Activated CD8-positive, alpha-beta memory T cell treated with anti-CD3 and anti-CD28 coated beads for 48 hours (primary cell): ENCODE results near the gene MAGI2.
"Not testable (repeated sequence)": the region's sequence is repeated elsewhere in the genome, so short reads cannot be mapped to it uniquely, and the experiment has no call there.

Experiments
- DNase-seq, 3 experiments: peaks; one replicate each; pipeline ENCODE4 v3.0.0-alpha.2; 2020; ENCODE audit warnings: low read depth in 2 of 3, low spot score in 2 of 3

Gene MAGI2

DNA sequence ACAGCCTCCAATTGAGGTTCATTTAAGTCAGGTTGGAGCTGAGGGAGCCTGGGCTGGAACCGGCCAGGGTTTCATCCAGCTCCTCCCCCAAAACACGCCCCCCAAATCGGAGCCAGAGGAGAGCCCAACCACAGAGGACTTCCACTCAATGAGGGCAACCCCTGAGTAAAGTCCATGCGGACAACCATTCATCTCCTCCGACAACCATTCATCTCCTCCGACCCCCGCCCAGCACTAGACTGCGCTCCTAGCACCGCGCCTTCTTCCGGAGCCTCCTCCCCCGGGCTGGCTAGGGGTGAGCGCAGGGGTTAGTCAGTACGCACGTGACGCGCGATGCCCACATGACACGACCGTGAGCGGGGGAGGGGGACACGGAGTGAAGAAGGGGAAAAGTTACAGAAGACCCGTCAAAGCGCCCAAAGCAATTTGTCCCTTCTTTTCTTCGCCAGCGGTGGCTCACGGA lies 1.4 kb downstream of the MAGI2 start:
- DNase-seq, result no peak

DNA sequence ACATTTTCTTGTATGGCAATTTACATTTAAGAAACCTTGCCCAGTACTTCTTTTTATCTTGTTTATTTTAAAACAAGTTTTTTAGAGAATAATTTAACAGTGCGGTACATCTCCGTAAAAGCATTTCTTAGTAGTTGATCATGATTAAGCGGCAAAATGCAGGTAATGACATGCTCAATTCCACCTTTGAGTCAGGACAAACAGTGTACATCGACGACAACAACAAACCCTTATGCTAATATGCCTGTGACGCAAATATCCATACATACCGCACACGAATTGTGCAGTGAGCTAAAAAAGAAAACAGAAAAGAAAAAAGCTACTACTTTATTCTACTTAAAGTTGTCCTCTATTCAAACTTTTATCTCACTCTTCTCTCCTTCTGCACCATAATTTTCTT lies 1.9 kb downstream of the MAGI2 start:
- no peak for DNase-seq

DNA sequence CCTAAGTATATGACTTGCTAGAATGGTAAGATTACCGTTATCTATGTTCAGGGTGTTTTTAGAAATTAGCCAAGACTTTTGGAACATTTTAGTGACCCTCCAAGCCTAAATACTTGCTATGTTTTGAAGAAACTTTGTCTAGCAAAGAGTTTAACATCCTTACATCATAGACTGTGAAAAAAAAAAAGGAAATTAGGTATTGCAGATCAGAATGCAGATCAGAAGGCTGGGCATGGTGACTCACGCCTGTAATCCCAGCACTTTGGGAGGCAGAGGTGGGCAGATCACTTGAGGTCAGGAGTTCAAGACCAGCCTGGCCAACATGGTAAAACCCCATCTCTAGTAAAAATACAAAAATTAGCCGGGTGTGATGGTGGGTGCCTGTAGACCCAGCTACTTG lies 10.7 kb downstream of the MAGI2 start:
- DNase-seq, result not testable (repeated sequence)

DNA sequence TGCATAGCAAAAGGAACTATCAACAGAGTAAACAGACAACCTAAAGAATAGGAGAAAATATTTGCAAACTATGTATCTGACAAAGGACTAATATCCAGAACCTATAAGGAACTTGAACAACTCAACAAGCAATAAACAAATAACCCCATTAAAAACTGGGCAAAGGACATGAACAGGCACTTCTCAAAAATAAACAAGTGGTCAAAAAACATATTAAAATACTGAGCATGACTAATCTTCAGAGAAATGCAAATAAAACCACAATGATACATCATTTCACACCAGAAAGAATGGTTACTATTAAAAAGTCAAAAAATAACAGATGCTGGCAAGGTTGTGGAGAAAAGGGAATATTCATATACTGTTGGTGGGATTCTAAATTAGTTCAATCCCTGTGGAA lies 17.1 kb downstream of the MAGI2 start:
- DNase-seq, result no peak

DNA sequence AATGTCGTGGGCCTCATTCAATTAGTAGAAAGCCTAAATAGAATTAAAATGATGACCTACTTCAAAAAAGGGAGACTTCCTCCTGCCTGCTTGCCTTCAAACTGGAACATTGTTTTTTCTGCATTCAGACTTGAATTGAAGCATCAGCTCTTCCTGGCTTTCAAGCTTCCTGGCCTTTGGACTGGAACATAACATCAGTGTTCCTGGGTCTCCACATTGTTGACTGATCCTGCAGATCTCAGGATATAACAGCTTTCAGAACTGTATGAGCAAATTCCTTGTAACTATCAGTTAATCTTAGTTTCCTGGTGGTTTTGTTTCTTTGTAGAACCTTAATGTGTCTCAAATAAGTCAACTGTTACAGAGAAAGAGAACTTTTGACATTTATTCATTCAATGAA lies 18.6 kb downstream of the MAGI2 start:
- no peak for DNase-seq

DNA sequence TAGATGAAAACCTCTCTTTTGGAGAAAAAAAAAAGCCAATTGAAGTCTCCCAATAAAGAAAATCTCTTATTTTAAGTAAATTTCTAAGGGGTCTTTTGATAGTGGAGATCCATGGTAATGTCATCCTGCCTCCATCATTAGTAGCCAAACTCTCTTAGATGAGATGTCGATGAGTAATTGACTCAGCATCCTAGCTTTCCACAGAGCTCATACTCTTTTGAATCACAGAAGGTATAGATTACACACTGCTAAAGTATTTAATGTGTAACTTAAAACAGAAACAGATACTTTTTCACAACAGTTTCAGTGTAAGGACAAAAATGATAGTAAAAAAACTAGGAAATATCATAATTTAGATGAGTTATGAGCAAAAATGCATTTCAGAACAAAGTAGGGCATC lies 19.4 kb downstream of the MAGI2 start:
- DNase-seq, result no peak

DNA sequence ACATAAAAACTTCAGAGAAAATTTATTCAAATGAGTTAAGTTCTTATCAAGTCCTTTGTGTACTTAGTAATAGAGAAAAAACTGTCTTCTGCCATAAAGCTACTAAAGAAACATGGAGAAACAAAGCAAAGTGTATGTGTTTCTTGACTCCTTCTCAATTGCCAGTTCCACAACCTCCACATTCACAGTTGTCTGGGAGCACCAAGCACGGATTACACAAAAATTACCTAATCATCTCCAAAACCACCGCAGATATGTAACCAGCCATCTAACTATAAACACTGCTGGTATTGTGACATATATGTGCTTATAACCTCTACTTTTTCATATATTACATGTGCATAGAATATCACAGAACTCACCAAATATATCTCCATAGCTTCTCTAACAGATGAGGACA lies 23.1 kb downstream of the MAGI2 start:
- no peak for DNase-seq

DNA sequence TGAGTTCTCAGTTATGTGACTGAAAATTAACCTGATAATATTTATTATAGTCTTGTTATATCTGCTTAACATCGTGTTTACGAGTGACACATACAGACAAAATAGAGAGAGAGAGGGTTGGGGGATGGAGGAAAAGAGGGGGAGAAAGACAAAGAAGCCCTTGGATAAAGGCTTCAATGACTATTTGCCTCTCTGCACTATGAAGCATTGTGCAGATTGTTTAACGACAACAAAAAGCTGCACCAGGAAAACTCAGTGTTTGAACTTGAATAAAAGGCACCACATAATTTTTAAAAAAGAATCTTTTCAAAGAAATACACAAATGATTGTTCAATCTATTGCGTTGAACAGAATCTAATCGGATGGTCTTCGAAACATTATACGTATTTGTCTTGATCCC lies 27.8 kb downstream of the MAGI2 start:
- no peak for DNase-seq

DNA sequence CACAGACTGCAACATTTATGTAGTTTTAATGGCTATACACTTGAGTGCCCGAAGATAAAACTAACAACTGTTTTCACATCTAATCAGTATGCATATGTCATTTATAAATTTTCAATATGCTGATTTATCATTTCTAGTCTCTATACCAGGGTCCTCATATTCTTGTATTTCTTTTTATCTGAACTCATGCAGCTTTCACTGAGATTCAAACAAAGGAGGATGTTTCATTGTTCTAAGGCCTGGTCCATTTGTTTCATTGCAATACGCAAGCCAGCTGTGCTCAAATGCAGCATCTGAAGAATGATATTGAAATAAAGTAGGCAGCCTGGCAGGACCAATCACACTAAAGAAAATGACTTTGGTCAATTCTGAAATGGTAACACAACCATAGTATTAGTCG lies 31.7 kb downstream of the MAGI2 start:
- no peak for DNase-seq

DNA sequence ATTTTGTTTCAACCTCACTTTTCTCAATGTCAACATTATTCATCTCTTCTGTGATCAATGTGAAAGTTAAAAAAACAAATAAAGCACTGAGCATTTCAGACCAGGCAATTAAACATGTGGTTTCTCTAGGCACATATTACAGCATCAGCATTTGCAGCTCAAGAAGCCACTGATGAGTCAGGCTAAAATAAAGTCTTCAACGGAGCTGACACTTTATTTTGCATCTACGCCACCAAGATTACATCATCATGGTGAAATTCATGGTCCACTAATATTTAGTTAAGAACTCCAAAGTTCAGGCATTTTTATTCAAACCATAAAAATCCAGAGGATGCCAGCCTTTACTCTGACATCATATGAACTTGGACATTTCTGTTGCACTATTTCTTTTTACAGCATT lies 33.0 kb downstream of the MAGI2 start:
- DNase-seq, result no peak

DNA sequence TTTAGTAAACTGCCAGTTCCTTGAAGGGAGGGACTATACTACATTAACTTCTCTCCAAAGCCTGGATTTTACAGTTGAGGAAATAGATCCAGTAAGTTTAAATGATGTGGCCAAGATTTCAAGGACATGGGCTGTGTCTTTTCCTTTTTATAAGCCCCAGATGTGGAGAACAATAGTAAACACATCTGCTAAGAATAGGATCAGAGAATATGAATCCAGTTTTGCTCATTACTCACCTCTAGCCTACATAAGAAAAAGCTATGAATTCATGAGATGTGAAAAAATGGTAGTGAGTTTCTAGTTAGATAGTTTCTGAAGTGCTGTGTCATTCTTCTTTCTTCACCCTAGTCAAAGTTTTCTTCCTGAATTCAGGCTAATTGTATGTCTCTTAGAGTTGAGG lies 38.6 kb downstream of the MAGI2 start:
- no peak for DNase-seq

DNA sequence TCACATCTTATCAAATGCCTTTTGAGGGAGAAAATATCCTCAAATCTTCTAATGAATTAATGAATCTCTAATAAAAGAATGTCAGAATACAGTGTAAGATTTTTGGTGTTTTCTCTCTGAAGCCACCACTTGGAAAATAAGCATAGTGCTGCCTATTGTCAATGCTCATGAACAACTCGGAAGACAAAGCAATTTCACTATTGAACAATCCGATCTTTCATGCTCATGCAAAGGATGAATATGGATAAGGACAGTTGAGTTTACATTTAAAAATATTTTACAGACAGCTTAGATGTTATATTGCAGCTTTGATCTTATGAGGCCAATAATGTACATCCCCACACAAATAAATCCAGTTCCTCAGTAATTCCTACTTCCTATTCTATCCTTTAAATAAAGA lies 40.6 kb downstream of the MAGI2 start:
- no peak for DNase-seq

DNA sequence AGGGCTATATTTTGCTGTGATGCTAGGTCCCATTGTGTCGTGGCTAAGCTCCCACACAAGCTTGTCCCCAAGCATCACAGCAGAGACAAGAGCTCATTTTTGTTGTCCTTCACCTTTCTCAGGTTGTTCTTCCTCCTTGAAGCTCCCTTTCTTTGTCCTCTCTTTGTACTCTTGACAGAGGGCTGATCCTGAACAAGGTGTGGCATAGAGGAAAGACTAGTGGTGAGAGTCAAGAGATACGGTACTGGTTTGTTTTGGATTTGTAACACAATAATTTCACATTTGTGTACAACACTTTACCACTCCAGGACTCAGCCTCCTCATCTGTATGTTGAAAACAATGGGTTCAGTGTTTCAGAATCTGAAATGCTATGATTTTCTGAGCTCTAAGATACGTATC lies 41.0 kb downstream of the MAGI2 start:
- no peak for DNase-seq

DNA sequence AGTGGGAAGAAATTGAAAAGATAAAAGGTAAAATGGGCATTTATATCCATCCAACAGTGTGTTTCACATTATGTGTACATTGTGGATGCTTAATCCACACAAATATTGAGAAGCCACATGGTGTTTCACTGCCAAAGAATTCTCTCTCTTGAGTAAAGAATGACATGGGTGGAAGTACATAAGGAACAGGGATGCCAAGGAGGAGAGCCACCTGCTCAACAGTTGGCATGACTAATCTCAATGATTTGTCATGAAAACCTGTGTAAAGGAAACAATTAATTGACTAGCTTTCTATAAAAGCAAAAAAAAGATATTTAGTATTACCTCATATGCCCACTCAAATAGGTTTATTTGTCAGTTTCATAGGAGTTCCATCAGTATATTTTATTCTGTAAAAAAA lies 43.1 kb downstream of the MAGI2 start:
- DNase-seq, result no peak

DNA sequence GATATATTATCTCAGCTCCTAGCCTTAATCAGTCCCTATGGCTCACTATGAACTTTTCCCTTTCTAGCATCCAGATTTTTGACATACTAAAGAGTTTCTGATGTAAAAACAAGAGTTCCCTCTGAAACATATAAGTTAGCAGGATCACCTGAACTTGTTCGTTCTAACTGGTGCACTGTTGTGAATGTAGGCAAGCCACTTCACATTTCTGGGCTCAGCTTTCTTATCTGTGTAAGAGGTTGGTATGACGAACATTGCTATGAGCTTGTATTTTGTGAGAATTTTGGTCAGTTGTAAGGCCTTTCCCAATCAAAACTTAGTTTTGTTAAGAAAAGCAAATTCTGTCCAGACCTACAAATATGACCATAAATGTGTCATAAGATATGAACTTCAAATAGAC lies 46.1 kb downstream of the MAGI2 start:
- DNase-seq, result no peak

DNA sequence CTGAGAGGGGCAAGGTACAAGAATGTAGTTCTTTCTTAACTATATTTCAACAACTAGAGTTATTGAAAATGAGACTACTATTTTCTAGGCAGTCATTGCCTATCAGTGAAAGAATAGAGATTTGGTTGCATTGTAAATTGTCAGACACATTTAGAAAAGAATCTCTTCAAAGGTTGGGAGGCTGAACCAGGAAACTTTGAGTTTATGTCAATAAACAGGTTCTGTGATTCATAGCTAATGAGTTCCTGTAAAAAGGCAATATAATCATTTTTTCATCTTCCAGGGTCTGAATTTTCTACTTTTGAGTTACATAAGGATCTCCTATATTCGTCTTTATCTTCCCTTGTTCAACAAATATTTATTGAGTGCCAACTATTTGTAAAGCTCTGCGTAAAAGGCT lies 47.1 kb downstream of the MAGI2 start:
- no peak for DNase-seq

DNA sequence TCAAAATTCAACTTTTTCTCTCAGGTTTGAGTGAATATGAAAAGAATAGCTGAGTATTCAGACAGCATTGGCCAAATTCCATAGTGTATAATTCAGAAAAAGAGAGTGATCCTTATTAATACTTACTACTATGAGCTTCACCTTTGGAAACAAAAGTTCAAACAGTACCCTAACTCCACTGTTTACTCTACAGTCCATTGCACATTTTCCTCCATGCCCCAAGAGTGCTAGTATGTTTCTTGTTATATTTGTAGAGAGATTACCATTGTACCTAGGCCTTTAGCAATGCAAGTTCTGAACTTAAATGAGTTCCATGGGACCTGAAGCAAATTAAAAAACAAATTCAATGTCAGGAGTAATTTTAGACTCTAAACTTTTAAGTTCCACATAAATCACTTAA lies 48.1 kb downstream of the MAGI2 start:
- no peak for DNase-seq

DNA sequence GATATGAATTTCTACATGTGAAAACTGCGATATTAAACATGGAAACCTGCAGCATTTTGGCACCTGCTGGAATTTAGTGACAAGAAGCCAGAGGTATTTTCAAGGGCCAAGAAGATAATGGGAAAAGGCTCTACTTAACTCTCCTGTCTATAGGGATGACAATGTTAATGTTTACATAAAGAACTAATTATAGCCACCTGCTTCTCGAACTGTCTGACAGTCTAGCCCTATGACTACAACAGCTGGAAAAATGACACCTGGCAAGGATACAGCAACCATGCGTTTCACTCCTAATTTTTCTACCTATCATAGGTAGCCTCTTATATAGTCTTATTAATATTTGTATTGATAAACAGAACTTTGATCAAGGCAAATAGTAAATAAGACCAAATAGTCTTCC lies 49.6 kb downstream of the MAGI2 start:
- DNase-seq, result no peak

DNA sequence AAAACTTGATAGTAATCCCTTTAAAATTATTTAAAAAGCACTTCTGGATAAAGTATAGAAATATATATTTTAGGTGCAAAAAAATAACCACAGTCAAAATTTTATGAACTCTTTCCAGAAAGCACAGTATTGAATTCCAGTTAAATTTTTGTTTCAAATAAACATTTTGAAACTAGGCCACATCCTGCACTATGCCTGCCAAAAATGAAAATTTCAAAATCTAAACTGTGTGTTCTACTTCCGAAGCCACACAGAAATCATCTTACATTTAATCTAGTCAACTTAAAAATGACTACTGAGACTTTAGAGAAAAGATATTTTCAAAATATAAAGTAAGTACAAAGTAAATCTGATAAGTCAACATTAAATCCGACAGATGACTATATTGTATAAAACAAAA lies 50.0 kb downstream of the MAGI2 start:
- no peak for DNase-seq

DNA sequence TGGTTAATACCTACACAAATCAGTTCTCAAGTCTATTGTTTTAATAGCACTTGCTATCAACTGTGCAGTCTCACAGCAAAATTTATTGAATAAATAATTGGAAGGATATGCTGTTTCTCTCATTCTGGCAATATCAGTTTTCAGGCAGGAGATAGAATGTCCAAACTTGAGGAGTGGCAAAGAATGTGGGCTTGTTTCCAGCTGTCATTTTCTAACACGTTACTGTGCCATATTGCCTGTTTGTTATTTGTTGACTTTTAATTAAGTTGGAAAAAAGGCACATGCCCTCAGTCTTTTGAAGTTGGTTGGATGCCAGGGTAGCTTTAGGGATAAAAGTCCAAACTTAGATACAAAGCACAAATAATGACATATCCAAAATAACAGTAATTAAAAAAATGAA lies 52.2 kb downstream of the MAGI2 start:
- no peak for DNase-seq

DNA sequence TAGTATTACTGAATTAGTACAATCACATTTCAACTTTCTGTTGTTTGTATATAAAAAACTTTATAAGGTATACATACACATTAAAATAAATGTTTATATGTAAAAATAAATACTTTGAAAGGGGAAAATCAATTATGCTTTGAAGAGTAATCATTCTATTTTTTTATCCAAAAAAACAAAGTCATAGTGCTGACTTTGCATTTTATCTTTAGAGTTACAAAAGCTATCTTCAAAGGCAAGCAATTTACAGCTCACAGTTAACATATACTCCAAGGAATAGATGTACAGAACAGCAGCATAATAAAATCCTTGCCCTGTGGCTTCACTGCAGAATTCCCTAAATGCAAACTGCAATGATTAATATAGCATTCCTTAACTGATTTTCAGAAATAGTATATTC lies 53.2 kb downstream of the MAGI2 start:
- DNase-seq, result no peak

DNA sequence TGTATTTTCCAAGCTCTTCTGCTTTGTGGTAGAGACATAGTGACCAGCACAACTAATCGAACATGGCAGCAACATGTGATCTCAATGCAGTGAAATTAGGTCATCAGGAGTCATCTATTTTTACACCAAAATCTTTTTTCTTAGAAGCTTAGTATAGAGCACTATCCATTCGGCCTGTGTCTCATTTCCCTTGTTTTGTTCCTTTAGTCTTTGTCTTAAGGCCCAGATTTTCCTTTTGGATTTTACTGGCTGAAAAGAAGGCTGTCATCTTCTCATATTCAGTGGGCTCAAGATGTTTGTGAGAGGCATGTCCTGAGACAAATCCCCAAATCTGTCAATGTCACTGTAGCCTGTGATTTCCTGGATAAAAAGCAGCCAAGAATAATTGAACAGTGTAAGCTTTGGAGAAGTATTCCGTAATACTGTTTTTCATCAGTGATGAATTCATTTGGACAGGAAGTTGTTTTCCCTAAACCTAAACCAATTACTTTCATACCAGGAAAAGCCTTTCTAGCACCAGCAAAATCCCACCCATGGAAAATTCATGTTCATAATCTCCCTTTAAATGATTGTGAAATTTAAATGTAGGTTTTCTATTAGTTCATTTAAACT lies 55.2 kb downstream of the MAGI2 start:
- no peak for DNase-seq

DNA sequence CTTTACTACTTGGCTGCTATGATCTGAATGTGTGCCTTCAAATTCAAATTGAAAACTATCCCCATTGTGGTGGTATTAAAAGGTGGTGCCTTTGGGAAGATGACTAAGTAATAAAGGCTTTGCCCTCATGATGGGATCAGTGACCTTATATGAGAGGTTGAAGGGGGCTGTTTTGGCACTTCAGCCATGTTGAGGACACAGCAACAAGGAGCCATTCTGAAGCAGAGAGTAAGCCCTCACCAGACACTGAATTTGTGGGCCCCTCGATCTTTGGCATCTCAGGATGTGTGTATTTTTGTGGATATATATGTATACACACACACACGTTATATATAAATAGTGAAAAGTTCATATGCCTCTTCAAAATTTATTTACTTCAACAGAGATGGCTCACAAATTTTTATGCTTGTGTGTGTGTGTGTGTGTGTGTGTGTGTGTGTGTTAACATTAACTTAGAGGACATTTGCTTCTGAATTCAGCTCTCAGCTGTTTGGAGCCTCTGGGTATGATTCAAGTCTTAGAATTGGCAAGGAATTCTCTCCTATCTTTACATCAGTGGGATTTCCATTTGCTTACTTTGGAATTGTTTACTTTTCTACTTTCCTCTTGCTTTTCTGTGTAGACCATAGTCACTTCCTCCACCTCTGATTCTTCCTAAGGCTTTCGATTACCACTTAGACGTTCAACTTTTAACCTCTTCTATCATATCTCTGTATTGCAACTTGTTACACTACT lies 66.6 kb downstream of the MAGI2 start:
- DNase-seq, result no peak
